DMS153 treated with DMSO at 0.1 percent for 48 hours (cell line): ENCODE data around the gene GCKR.

Source experiments
- DNase-seq: peaks from one replicate; lab custom pipeline; 2025; ENCODE audit not compliant: unreplicated experiment; lab: John Stamatoyannopoulos, UW

The GCKR gene

GRCh38 chr2:27496357-27497287 is at the start of gene GCKR:
Gene GCKR (plus strand): TSS chr2:27496839. CDS start chr2:27496905, 66 bp downstream.
- no peak for DNase-seq

- no peak for DNase-seq
Observed at GRCh38 chr2:27448381-27448780, 48.3 kb upstream of the GCKR start.

- DNase-seq, result no peak
Observed at GRCh38 chr2:27451095-27451494, 45.5 kb upstream of the GCKR start.

GRCh38 chr2:27453968-27454367 is 42.7 kb upstream of the GCKR start:
- DNase-seq, result no peak

GRCh38 chr2:27461118-27461517 is 35.5 kb upstream of the GCKR start:
- DNase-seq, result no peak

- no peak for DNase-seq
Observed at GRCh38 chr2:27464443-27464842, 32.2 kb upstream of the GCKR start.

- no peak for DNase-seq
Observed at GRCh38 chr2:27471961-27472360, 24.7 kb upstream of the GCKR start.

GRCh38 chr2:27485496-27485895 is 11.1 kb upstream of the GCKR start:
- DNase-seq, result no peak

- DNase-seq, result no peak
Observed at GRCh38 chr2:27489118-27489497, 7.5 kb upstream of the GCKR start.

GRCh38 chr2:27489498-27490397 is 6.9 kb upstream of the GCKR start, which contains the start of gene IFT172:
Gene IFT172 (minus strand): TSS chr2:27489743. CDS start chr2:27489653, 90 bp downstream.
- DNase-seq, result peak; percentile 97

GRCh38 chr2:27492557-27492956 is 4.1 kb upstream of the GCKR start:
- no peak for DNase-seq

- no peak for DNase-seq
Observed at GRCh38 chr2:27493948-27494283, 2.7 kb upstream of the GCKR start.

- DNase-seq, result no peak
Observed at GRCh38 chr2:27494284-27494943, 2.2 kb upstream of the GCKR start.

- DNase-seq, result no peak
Observed at GRCh38 chr2:27494944-27495554, 1.6 kb upstream of the GCKR start, which contains the start of gene FNDC4. Gene FNDC4 (minus strand): TSS chr2:27495200. CDS start chr2:27494679, 521 bp downstream.

- no peak for DNase-seq
Observed at GRCh38 chr2:27495840-27496356, 741 bp upstream of the GCKR start.

GRCh38 chr2:27497288-27497627 is 619 bp downstream of the GCKR start:
- no peak for DNase-seq

- DNase-seq, result no peak
Observed at GRCh38 chr2:27498975-27499374, 2.3 kb downstream of the GCKR start.

GRCh38 chr2:27501042-27501441 is 4.4 kb downstream of the GCKR start:
- DNase-seq, result no peak

- no peak for DNase-seq
Observed at GRCh38 chr2:27502142-27502541, 5.5 kb downstream of the GCKR start.

GRCh38 chr2:27506587-27506986 is 9.9 kb downstream of the GCKR start:
- no peak for DNase-seq

GRCh38 chr2:27507293-27507692 is 10.7 kb downstream of the GCKR start:
- DNase-seq, result no peak
